ENCODE measurements around the gene SSTR1.

The SSTR1 gene

DNA sequence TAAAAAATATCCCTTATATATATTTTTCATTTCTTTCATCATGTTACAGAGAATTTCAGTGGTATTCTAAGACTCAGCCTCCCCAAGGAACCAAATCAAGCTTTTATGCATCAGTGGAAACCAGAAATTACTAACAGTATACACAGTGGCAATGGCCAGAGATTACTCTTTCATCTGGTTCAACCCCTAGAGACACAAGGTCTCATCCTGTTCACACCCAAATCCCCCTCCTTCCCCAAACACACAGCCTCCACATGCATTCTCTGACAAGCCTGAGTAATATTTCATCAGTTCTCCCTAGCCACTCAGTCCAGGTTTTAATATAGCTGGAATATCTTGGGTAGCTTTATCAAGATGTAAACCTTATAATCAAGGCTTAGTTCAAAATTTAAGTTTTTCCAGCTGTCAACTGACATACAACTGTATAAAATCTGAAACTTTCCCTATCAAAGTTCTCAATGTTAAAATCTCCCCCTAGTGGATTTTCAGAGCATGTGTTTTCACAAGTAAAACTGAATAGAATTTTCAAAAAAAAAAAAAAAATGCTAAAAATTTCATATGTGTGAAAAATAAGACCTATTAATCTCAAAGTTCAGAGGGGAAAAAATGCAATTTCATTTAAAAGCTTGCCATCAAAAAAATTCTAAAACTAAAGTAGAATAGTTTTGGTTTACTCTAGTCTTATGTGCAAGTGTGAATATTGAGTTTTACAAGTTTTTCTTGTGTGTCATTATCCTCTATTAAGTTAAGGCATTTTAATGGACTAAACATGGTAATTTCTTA lies 10.5 kb upstream of the SSTR1 start:
- no peaks in the 10 kb centered on the region for H3K36me3 ChIP-seq (ENCODE audit: low read length)
- no peak overlapping the region for H3K4me3 ChIP-seq (ENCODE audit: insufficient read depth, low read length, poor library complexity, severe bottlenecking)
- TF ChIP-seq, protein P1, sequence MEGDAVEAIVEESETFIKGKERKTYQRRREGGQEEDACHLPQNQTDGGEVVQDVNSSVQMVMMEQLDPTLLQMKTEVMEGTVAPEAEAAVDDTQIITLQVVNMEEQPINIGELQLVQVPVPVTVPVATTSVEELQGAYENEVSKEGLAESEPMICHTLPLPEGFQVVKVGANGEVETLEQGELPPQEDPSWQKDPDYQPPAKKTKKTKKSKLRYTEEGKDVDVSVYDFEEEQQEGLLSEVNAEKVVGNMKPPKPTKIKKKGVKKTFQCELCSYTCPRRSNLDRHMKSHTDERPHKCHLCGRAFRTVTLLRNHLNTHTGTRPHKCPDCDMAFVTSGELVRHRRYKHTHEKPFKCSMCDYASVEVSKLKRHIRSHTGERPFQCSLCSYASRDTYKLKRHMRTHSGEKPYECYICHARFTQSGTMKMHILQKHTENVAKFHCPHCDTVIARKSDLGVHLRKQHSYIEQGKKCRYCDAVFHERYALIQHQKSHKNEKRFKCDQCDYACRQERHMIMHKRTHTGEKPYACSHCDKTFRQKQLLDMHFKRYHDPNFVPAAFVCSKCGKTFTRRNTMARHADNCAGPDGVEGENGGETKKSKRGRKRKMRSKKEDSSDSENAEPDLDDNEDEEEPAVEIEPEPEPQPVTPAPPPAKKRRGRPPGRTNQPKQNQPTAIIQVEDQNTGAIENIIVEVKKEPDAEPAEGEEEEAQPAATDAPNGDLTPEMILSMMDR (IDR thresholded peaks at IDR 0.05; ENCODE audit: insufficient read depth, low read length, poor library complexity, severe bottlenecking) = peak; percentile 54
- no peak for TF ChIP-seq EZH2phosphoT487 (conservative IDR thresholded peaks at IDR 0.05; ENCODE audit: low read length)
- H3K27me3 ChIP-seq (ENCODE audit: low read length) = no peaks in the 10 kb centered on the region
- H3K9me3 ChIP-seq (ENCODE audit: insufficient read depth, low read length) = no peaks in the 10 kb centered on the region
- no peak overlapping the region for H2AFZ ChIP-seq (ENCODE audit: low read depth, low read length, severe bottlenecking)
- no peaks in the 10 kb centered on the region for H3K9me2 ChIP-seq (replicated peaks; ENCODE audit: insufficient read depth, low read length)
- no peak overlapping the region for H3K9ac ChIP-seq (ENCODE audit: low read length)
- H3F3A ChIP-seq (ENCODE audit: insufficient read depth) = no peaks in the 10 kb centered on the region
- no peak overlapping the region for H3K27ac ChIP-seq (ENCODE audit: low read depth, low read length)
- H3K4me2 ChIP-seq (ENCODE audit: low read depth, low read length, poor library complexity, severe bottlenecking) = no peak overlapping the region
- H3K79me2 ChIP-seq (ENCODE audit: insufficient read depth, low read length) = no peaks in the 10 kb centered on the region
- no peaks in the 10 kb centered on the region for H4K20me1 ChIP-seq (ENCODE audit: low read depth, low read length)

DNA sequence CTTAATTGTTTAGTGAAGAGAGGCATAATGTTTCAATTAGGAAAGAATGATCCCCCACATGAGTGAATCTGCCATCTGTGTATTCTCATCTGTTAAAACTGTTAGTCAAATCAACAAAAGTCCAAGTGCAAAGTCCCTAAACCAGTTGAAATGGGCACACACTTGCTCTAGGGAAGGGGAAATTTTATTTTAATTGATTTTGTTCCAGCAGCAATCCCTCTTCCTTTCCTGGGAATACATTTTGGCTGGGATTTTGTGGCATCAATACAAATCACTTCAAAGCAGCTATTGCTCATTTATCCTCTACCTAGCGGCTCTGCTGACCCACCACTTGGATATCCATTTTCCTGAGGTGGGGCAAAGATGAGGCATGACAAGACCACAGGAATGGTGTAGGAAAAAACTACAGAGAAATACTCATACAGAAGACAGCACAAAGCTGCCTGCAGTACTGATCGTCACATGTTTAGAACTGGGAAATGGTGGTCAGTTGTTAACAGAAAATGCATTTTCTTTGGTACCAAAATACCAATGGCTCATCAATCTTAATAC lies 9.8 kb upstream of the SSTR1 start:
- Histone ChIP-seq H3K9ac (ENCODE audit: low read length) (no peak overlapping the region), H3K4me3 (ENCODE audit: insufficient read depth, low read length, poor library complexity, severe bottlenecking) (no peak overlapping the region), H3K9me3 (ENCODE audit: insufficient read depth, low read length) (no peaks in the 10 kb centered on the region), H3K79me2 (ENCODE audit: insufficient read depth, low read length) (no peaks in the 10 kb centered on the region), H3F3A (ENCODE audit: insufficient read depth) (no peaks in the 10 kb centered on the region), H3K36me3 (ENCODE audit: low read length) (no peaks in the 10 kb centered on the region), H2AFZ (ENCODE audit: low read depth, low read length, severe bottlenecking) (no peak overlapping the region), H3K4me2 (ENCODE audit: low read depth, low read length, poor library complexity, severe bottlenecking) (no peak overlapping the region), H3K9me2 (replicated peaks; ENCODE audit: insufficient read depth, low read length) (no peaks in the 10 kb centered on the region), H3K27ac (ENCODE audit: low read depth, low read length) (no peak overlapping the region), H4K20me1 (ENCODE audit: low read depth, low read length) (no peaks in the 10 kb centered on the region), H3K27me3 (ENCODE audit: low read length) (no peaks in the 10 kb centered on the region)
- TF ChIP-seq, protein P1 (IDR thresholded peaks at IDR 0.05; ENCODE audit: insufficient read depth, low read length, poor library complexity, severe bottlenecking) = no peak
- no peak for TF ChIP-seq EZH2phosphoT487 (conservative IDR thresholded peaks at IDR 0.05; ENCODE audit: low read length)

DNA sequence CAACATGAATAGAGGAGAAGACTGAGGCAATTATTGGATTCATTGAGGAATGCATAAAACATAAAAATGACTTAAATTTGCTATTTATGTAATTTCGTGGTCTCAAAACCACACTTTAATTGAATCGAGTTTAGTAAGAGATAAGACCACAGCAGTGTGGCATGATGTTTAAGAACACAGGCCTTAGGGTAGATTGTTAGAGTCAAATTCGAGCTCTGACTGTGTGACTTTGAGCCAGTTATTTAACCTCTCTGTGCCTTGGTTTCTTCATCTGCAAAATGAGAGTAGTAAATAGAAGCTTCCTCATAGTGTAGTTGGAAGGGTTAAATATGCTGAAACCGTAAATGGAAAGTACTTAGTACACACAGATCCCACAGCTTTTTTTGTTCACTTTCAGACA lies 9.3 kb upstream of the SSTR1 start:
- Histone ChIP-seq H3K27me3 (ENCODE audit: low read length) (no peaks in the 10 kb centered on the region), H2AFZ (ENCODE audit: low read depth, low read length, severe bottlenecking) (no peak overlapping the region), H3K27ac (ENCODE audit: low read depth, low read length) (no peak overlapping the region), H3K9ac (ENCODE audit: low read length) (no peak overlapping the region), H3K9me3 (ENCODE audit: insufficient read depth, low read length) (no peaks in the 10 kb centered on the region), H3K4me3 (ENCODE audit: insufficient read depth, low read length, poor library complexity, severe bottlenecking) (no peak overlapping the region), H3K4me2 (ENCODE audit: low read depth, low read length, poor library complexity, severe bottlenecking) (no peak overlapping the region), H3F3A (ENCODE audit: insufficient read depth) (no peaks in the 10 kb centered on the region), H4K20me1 (ENCODE audit: low read depth, low read length) (no peaks in the 10 kb centered on the region), H3K79me2 (ENCODE audit: insufficient read depth, low read length) (no peaks in the 10 kb centered on the region), H3K9me2 (replicated peaks; ENCODE audit: insufficient read depth, low read length) (no peaks in the 10 kb centered on the region), H3K36me3 (ENCODE audit: low read length) (no peaks in the 10 kb centered on the region)
- TF ChIP-seq EZH2phosphoT487 (conservative IDR thresholded peaks at IDR 0.05; ENCODE audit: low read length) = no peak
- TF ChIP-seq, protein P1 (IDR thresholded peaks at IDR 0.05; ENCODE audit: insufficient read depth, low read length, poor library complexity, severe bottlenecking) = no peak
